HT1080 (cell line): ENCODE measurements around the gene VTI1A. TPM values are rescaled to one million over a fixed set of nuclear protein-coding genes. Genes with fewer than 3 reads are reported as not detected.
"Not testable (repeated sequence)": the region's sequence is repeated elsewhere in the genome, so short reads cannot be mapped to it uniquely, and the experiment has no call there.

ENCODE experiments used
- DNase-seq: peaks from one replicate; pipeline ENCODE4 v3.0.0-alpha.2; 2015; ENCODE audit warnings: low read depth
- small RNA-seq: library from RNA; depleted of rRNA; stranded (forward); fragments of <200 nt; gene quantifications from one replicate; pipeline ENCODE3, GENCODE V24; 2014
- total RNA-seq: library from RNA; depleted of rRNA; stranded (reverse); fragments of >200 nt; shearing (Covaris generic); gene quantifications from 2 replicates; pipeline ENCODE4 v1.2.3, GENCODE V29; 2014; rRNA removed

The VTI1A gene
- total RNA-seq, 1 experiment from 2014 or later = 19.5 TPM

GRCh38 chr10:112851588-112852211 is 404.7 kb downstream of the VTI1A start:
- no peak for DNase-seq

- no peak for DNase-seq
Measured at GRCh38 chr10:112852306-112852705, 405.3 kb downstream of the VTI1A start.

DNA sequence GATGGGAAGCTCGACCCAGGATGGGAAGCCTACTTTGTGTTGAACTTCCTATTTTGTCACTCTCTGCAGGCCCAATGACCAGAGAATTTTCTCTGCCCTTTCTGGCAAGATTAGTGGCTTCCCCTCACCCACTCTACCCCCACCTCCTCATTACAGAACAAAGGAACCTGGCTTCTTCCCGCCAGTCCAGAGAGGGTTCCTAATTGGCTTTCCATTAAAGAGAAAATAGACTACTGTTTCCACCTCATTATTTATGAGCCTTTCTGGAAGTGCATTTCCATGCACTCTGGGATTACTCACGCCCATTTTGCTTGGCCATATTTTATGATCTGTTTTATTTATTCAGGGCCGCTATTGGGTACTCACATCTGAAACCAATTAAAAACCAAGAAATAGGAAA is 408.1 kb downstream of the VTI1A start:
- DNase-seq = no peak

GRCh38 chr10:112857493-112857892 is 410.5 kb downstream of the VTI1A start:
- DNase-seq = no peak

- DNase-seq = no peak
Measured at GRCh38 chr10:112858986-112859651, 412.1 kb downstream of the VTI1A start.

- DNase-seq = no peak
Measured at GRCh38 chr10:112859793-112860192, 412.8 kb downstream of the VTI1A start.

DNA sequence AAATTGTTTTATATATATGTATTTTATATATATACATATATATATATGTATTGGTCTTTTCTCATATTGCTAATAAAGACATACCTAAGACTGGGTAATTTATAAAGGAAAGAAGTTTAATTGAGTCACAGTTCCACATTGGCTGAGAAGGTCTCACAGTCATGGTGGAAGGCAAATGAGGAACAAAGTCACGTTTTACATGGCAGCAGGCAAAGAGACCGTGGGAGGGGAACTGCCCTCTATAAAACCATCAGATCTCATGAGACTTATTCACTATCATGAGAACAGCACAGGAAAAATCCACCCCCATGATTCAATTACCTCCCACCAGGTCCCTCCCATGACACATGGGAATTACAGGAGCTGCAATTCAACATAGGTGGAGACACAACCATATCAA is 416.4 kb downstream of the VTI1A start:
- not testable (repeated sequence) for DNase-seq

Small RNA genes lying within 50 kb of the gene (small RNA-seq; reads per million reads assigned to genes)
- gene AC022018.1 (not detected), gene MIR4295 (not detected)

Other genes starting within 250 kb of the VTI1A start
- gene TECTB, start 163.8 kb upstream of the VTI1A start, total RNA-seq = not detected in 2 replicates
- 0.17 and 0.63 TPM in 2 replicates for gene ACSL5, start 73.1 kb upstream of the VTI1A start, total RNA-seq
- 36.3 and 38.0 TPM in 2 replicates for gene ZDHHC6, start 301 bp upstream of the VTI1A start, total RNA-seq